Measurements from ENCODE around the gene FBXL3. TPM values are rescaled to one million over a fixed set of nuclear protein-coding genes. Genes with fewer than 3 reads are reported as not detected.

The FBXL3 gene
- total RNA-seq, 1 donor from 2014 or later, result 43.0 TPM

- Mint-ChIP-seq H3K27ac (ENCODE audit: unreplicated experiment) (no peak overlapping the region), H3K4me1 (ENCODE audit: unreplicated experiment) (peaks cover 33% of the 10 kb centered on the region), H3K4me3 (ENCODE audit: unreplicated experiment) (no peak overlapping the region), H3K27me3 (ENCODE audit: unreplicated experiment) (no peaks in the 10 kb centered on the region), H3K36me3 (ENCODE audit: unreplicated experiment) (no peaks in the 10 kb centered on the region), H3K9me3 (ENCODE audit: unreplicated experiment) (no peaks in the 10 kb centered on the region)
- no peak for TF ChIP-seq CTCF (IDR thresholded peaks at IDR 0.05)
- no peak for DNase-seq (ENCODE audit: extremely low spot score, unreplicated experiment)
Measured at GRCh38 chr13:77029436-77029835, 2.5 kb upstream of the FBXL3 start.

- H3K27ac Mint-ChIP-seq (ENCODE audit: unreplicated experiment), result peak overlapping the region; percentile 94
- DNase-seq (ENCODE audit: extremely low spot score, unreplicated experiment), result no peak
- peaks cover 44% of the 10 kb centered on the region for H3K4me1 Mint-ChIP-seq (ENCODE audit: unreplicated experiment)
- H3K9me3 Mint-ChIP-seq (ENCODE audit: unreplicated experiment), result no peaks in the 10 kb centered on the region
- no peak for TF ChIP-seq CTCF (IDR thresholded peaks at IDR 0.05)
- peak overlapping the region; percentile 90 for H3K4me3 Mint-ChIP-seq (ENCODE audit: unreplicated experiment)
- peaks cover 5% of the 10 kb centered on the region for H3K36me3 Mint-ChIP-seq (ENCODE audit: unreplicated experiment)
- no peaks in the 10 kb centered on the region for H3K27me3 Mint-ChIP-seq (ENCODE audit: unreplicated experiment)
Measured at GRCh38 chr13:77028202-77028601, 1.2 kb upstream of the FBXL3 start.

GRCh38 chr13:77026255-77026860 lies 601 bp downstream of the FBXL3 start:
- no peak for TF ChIP-seq CTCF (IDR thresholded peaks at IDR 0.05)
- peaks cover 62% of the 10 kb centered on the region for H3K4me1 Mint-ChIP-seq (ENCODE audit: unreplicated experiment)
- peak overlapping the region; percentile 96 for H3K4me3 Mint-ChIP-seq (ENCODE audit: unreplicated experiment)
- peaks cover 5% of the 10 kb centered on the region for H3K36me3 Mint-ChIP-seq (ENCODE audit: unreplicated experiment)
- peak overlapping the region; percentile 86 for H3K27ac Mint-ChIP-seq (ENCODE audit: unreplicated experiment)
- DNase-seq (ENCODE audit: extremely low spot score, unreplicated experiment), result peak; percentile 85
- no peaks in the 10 kb centered on the region for H3K9me3 Mint-ChIP-seq (ENCODE audit: unreplicated experiment)
- no peaks in the 10 kb centered on the region for H3K27me3 Mint-ChIP-seq (ENCODE audit: unreplicated experiment)

- H3K27me3 Mint-ChIP-seq (ENCODE audit: unreplicated experiment), result no peaks in the 10 kb centered on the region
- H3K9me3 Mint-ChIP-seq (ENCODE audit: unreplicated experiment), result no peaks in the 10 kb centered on the region
- peaks cover 13% of the 10 kb centered on the region for H3K36me3 Mint-ChIP-seq (ENCODE audit: unreplicated experiment)
- H3K27ac Mint-ChIP-seq (ENCODE audit: unreplicated experiment), result peak overlapping the region; percentile 52
- peaks cover 58% of the 10 kb centered on the region for H3K4me1 Mint-ChIP-seq (ENCODE audit: unreplicated experiment)
- no peak for TF ChIP-seq CTCF (IDR thresholded peaks at IDR 0.05)
- no peak overlapping the region for H3K4me3 Mint-ChIP-seq (ENCODE audit: unreplicated experiment)
- DNase-seq (ENCODE audit: extremely low spot score, unreplicated experiment), result no peak
Measured at GRCh38 chr13:77022341-77022740, 4.6 kb downstream of the FBXL3 start.

- peaks cover 29% of the 10 kb centered on the region for H3K36me3 Mint-ChIP-seq (ENCODE audit: unreplicated experiment)
Measured at GRCh38 chr13:77019756-77020155, 7.2 kb downstream of the FBXL3 start.

More at GRCh38 chr13:77019756-77020155, 7.2 kb downstream of the FBXL3 start:
- Mint-ChIP-seq H3K4me1 (ENCODE audit: unreplicated experiment) (peaks cover 44% of the 10 kb centered on the region), H3K27ac (ENCODE audit: unreplicated experiment) (no peak overlapping the region), H3K27me3 (ENCODE audit: unreplicated experiment) (no peaks in the 10 kb centered on the region), H3K9me3 (ENCODE audit: unreplicated experiment) (no peaks in the 10 kb centered on the region), H3K4me3 (ENCODE audit: unreplicated experiment) (no peak overlapping the region)
- TF ChIP-seq CTCF (IDR thresholded peaks at IDR 0.05), result no peak
- DNase-seq (ENCODE audit: extremely low spot score, unreplicated experiment), result no peak

All from osteocyte (in vitro differentiated cells).